Activated T-helper 9 cell treated with anti-CD3 and anti-CD28 coated beads, Interleukin-2, amount 50 U/mL, for 16 hours (primary cell): ENCODE results near the gene TCF7.

Experiments
- DNase-seq: peaks from one replicate; pipeline ENCODE4 v3.0.0-alpha.2; 2020; ENCODE audit warnings: low read depth

TCF7 gene

DNA sequence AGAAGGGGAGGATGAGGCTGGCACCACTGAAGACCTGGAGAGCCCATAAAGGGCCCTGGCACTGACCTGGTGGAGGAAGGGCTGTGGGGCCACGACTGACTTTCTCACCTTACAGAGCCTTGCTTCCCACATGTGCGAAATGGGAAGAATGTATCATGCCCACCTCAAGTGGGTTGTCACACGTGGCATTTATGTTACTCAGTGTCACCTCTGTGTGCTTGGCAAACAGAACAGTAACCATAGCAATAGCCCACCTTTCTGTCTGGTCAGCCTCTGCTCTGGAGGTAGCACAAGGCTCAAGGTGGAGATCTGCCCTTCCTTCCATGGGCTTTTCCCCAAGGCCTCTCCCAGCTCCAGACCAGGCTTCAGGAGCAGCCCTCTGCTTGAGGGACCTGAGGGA is 16.7 kb downstream of the TCF7 start:
- no peak for DNase-seq

DNA sequence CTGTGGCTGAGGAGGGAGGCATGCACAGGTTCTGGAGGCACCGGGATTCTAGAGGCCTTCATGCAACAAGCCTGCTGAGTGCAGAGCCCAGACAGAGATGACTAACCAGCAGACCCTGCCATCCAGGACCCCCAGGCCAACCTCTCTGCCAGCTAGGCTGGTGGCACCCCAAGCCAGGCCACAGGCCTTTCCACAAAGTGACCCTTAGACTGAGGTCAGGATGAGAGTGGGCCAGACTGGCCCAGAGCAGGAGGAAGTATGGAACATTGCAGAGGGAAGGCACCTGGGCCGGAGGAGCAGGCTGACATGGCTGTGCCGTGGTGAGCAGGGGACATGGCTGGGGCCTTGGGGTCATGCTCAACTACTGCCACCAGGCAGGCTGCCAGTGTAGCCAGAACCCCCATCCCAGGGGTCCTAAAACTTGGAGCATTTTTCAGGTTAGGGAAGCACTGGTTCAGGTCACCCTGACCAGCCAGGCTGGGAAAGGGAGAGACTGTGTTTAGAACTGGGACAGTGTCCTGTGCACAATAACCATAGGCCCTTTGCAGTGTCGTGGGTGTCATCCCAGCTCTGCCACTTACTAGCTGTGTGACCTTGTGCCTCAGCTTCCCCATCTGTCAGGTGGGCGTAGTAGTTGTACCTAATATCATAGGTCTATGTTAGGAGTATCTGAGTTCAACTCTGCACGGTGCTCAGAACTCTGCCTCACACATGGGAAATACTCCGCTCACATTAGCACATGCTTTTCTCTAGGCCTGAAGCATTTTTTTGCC is 17.3 kb downstream of the TCF7 start:
- DNase-seq = no peak

DNA sequence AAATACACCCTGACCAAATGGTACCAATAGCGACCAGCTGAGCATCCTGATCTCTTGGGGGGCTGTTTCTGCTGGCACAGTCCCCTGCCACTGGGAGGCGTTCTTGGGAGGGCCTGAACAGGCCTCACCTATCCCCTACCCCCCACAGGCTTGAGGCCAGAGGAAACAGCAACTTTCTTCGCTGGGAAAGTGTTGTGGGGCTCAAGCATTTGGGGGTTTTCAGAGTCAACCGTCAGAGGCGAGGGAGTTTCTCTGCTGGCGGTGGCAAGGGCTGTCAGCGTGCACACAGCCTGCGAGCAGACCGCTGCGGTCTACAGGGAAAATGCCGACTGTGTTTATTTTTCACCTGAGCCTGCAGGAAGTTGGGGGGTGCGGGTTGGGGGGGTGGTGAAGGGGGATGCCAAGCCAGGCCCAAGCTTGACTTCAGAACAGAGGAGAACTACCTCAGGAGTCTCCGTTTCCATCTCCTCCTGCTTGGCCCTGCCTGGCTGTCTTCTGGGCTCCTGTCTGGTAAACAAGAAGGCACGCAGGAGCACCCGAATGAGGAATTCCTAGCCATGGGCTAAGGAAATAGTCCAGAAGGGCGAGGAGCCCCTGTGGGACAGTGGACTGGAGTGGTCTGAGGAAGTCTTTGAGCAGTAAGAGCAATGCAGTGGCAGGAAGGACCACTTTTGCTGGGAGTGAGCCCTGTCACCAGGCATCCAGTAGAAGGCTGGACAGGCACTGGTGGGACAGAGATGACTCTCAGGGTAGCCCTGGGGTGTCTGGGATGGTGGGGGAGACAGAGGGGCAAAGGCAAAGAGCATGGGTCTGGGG is 18.1 kb downstream of the TCF7 start:
- DNase-seq = peak; percentile 64

DNA sequence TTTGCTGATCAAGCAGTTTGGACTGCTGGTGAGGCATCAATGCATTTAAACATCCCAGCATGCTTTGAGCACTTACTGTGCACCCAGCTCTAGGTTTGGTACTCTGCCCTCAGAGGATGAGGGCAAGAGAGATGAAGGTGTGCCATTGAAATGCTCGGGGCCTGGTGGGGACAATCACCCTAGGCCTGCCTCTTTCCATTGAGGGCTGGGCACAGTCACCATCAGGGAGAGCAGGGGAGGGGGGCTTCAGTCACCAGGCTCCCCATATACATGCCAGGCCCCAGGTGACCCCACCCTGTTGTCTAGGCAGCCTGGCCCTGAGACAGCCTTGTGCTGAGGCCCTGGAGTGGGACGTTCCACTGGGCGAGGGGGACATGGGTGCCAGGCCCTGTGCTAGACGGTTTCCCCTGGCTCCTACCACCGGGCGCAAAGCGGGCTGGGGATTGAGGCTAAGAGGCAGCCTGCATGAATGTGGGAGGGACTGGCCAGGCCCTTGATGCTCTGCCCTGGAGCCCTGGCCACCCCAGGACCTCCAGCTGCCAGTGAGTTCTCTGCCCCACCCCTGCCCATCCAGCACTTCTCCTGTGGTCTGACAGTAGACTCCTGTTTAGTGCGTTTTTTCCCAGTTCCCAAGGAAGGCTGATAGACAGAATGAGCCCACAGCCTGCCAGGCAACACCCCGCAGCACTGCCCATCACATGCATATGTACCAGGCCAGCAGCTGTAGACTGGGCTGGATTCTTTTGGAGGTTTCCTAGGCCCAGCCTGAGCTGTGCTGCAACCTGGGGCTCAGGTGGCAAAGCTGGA is 18.9 kb downstream of the TCF7 start:
- DNase-seq = no peak

DNA sequence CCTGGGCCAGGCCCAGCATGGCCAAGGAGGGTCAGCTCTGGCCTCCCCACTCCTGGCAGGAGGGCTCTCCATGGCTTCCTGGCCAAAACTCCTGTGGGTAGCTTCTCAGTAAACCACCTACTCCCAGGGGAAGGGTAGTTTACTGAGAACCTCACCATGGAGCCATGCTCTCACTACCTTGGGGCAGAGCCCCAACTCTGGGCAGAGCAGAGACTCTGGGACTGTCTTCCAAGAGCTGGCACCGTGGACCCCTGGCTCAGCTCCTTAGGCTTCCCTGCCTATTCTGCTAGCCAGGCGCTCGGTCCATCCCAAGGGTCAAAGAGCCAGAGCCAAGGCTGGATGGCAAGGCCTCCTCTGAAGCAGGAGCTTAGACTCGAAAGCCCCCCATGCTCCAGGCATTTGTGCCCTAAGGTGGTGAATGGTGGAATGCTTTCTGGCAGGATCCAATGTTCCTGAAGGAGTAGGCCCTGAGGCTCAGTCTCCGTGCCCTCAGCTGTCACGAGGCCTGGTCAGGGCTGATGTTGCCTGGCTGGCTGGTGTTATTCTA is 19.6 kb downstream of the TCF7 start:
- no peak for DNase-seq

DNA sequence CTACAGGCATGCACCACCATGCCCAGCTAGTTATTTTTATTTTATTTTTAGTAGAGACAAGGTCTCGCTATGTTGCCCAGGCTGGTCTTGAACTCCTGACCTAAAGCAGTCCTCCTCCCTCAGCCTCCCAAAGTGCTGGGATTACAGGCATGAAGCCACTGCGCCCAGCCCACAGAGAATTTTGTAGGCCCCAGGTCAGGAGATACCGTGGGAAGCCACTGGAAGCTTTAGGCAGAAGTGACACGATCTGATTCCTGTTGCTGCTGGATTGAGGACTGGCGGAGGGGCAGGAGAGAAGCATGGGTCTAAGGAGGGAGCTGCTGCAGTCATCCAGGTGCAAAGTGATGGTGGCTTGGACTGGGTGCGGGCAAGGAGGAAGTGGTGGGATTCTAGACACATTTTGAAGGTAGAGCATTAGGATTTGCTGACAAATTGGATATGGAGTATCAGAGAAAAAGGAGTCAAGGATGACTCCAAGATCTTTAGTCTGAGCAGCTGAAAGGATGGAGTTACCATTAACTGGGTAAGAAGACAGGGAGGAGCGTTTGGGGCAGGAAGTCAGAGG is 20.7 kb downstream of the TCF7 start:
- DNase-seq = no peak

DNA sequence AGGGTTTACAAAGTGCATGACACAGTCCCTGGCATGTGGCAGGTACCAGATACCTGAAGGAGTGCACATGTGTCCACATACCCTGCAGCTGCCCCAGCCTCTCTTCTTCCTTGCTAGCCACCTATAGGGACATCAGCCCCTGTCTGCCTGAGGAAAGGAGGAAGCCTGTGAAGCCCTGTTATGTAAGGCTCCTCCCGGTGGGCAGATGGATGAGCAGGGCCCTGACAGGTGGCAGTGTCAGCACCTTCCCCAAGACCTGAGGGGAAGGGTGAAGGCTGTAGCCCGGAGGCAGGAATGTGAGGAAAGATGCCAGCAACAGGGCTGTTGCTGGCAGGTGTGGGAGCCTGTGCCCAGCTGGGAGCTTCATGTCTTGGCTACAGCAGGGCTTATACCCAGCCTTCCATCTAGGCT is 21.7 kb downstream of the TCF7 start:
- DNase-seq = no peak

DNA sequence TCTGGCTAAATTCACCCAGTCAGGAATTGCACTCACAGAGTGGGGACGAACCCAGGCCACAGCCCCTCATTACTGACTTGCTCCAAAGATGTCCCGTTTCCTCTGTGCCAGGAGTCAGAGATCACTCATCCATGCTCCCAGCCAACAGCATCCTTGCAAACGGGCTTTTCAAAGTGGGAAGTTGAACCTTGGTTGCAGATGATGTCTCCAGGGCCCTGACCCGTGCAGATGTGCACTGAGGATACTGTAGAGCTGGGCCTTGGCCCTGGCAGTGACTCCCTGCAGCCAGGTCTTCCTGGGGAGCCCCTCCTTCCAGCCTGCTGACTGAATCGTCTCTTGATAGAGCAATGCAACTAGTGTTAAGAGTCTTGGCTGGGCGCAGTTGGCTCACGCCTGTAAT is 22.3 kb downstream of the TCF7 start:
- no peak for DNase-seq

DNA sequence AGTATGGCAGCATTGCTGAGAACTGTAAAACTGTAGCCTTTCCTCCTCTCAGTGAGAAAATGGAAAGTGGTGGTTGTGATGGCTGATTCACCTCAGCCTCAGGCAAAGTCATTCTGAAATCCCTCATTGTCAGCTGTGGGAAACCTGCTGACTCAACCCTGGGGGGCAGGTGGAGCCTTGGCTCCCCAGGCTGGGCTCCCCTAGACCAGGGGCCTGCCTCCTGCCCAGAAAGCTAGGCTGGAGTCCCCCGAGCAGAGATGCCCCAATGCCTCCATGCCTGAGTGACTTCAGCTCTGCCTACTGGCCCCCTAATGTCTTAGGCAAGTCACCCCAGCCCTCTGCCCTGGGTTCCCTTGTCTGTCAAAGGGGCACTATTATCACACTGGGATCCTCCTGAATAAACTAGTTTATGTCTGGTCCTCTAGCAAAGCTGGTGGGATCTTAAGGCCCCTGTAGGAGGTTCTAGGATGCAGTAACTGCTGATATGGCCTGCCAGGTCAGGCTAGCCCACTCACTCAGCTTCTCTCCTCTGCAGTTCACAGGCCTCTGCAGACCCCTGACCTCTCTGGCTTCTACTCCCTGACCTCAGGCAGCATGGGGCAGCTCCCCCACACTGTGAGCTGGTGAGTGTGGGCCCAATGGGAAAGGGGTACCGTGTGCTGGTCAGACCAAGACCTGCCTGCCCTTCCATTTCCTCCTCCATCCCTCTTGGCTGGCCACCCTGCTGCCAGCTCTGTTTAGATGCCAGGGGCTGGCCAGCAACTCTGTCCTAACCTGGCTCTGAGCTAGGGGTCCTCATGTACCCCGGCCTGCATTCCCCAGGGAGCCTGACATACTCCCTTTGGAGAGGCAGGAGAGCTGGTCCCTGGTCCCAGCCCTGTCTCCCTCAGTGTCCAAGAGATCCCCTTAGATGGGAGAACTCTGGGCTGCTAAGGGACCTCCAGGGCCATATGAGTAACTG is 24.2 kb downstream of the TCF7 start:
- peak; percentile 62 for DNase-seq

DNA sequence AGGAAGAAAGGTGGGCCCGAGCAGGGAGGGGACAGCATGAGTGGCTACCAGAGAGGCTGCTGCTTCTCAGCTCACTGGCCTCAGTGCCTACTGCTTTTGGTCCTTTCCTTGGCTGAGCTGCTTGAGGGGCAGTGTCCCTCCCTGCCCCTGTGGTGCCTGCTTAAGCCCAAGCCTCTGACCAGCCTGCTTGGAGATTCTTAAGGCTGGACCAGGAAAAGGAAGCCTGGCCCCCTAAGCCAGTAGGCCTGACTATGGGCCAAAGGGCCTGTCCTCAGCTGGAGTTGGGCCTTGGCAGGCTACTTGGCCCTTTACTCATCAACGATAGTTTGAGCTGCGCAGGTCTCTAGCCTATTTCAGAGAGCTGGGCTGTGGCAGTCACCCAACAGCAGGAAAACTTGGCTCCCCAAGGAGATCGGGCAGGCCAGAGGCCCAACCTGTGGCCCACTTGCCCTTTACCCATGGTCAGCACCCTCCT is 24.9 kb downstream of the TCF7 start:
- no peak for DNase-seq

DNA sequence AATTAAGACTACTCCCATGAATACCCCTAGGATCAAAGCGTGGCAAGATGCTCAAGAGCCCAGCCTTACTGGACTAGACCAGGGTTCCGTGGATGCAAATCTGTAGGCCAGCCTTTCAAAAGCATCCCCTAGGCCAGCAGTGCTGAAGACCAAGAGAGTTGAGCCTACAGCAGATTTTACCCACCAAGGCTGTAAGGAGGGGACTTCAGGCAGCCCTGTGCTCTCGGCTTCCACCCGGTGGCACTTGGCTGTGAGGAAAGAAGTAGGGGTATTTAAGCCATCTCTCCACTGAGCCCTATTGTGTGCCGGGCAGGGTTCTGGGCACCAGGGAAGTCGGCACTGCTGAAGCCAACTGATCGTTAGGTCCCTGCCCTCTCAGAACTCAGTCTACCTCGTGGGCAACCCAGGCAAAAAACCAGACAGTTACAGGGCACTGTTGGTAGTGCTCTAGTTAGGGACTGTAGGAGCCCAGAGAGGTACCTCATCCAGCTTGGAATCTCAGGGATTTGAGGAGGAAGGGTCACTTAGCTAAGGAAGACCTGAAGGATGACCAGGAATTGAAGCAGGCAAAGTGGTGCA is 25.5 kb downstream of the TCF7 start:
- no peak for DNase-seq

DNA sequence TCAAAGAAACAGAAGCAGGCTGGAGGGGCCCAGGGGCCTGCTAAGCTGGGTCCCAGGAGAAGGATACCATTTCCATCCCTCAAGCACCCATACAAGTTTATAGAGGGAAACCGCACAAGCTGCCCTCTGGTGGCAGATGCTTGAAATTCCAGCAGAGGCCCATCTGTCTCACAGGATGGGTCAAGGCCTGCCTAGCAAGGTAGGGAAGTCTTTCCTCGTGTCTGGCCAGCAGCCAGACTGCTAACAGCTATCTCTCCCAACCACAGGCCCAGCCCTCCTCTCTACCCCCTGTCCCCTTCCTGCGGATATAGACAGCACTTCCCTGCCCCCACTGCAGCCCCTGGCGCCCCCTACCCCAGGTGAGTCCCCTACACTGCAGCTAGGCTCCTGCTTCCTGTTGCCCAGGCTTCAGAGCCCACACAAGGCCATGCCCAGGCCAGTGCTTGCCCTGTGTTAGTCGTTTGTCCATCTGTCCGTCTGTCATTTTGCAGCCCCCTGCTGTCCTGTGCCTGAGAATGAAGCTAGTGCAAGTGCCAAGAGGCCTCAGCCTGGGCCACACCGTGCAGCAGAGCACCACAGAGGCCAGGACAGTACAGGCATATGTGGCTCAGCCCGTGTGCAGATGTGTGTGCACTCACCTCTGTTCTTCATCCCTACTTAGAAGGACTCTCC is 26.2 kb downstream of the TCF7 start:
- DNase-seq = peak; percentile 49

DNA sequence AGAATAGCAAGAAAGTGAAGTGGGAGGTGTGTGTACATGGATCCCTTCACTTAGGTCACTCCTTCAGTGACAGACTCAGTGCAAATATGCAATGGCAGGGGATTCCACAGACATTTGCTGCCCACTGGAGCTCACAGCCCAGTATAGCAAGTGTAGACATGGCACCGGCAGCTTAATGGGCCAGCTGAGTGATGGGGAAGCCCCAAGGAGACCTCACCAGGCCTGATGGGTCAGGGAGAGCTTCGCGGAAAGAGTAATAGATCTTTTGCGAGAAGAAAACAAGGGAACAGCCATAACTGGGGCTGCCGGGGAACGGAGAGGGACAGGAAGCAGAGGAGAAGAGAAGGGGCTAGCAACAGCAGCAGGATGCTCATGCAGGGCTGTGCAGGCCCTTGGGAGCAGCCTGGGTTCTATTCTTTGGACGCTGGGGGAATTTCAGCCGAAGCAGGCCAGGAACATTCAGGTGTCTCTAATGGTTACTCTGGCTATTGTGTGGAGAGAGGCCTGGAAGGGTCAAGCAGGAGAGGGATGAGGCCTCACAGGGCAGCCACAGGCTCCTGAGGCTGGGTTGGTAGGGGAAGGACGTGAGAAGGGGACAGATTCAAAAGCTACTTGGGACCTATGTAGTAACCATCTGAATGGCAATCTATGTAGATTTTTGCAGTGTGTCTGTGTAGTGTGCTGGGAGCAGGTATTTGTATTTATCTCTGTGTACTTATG is 27.0 kb downstream of the TCF7 start:
- no peak for DNase-seq

DNA sequence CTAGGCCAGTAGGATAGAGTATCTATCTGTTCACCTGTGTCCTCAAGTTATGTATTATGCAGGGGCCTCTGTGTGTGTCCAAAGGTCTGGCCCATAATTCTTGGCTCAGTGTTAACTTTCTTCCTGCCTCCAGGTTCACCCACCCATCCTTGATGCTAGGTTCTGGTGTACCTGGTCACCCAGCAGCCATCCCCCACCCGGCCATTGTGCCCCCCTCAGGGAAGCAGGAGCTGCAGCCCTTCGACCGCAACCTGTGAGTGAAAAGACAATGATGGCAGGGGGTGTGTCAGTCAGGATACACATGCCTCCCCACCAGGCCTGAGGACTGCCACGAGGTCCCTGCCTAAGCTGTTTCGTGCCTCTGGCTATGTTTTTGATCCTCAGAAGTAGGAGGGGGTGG is 27.6 kb downstream of the TCF7 start:
- DNase-seq = no peak

DNA sequence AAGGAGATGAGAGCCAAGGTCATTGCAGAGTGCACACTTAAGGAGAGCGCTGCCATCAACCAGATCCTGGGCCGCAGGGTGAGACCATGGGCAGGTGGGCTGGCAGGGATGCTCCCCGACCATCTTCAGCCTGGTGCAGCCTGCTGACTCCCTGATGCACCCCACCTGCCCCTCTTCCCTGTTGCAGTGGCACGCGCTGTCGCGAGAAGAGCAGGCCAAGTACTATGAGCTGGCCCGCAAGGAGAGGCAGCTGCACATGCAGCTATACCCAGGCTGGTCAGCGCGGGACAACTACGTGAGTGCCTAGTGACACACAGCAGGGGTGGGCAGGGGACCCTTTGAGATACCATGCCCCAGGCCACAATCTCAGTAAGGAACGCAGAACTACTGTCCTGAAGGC is 28.3 kb downstream of the TCF7 start:
- no peak for DNase-seq

DNA sequence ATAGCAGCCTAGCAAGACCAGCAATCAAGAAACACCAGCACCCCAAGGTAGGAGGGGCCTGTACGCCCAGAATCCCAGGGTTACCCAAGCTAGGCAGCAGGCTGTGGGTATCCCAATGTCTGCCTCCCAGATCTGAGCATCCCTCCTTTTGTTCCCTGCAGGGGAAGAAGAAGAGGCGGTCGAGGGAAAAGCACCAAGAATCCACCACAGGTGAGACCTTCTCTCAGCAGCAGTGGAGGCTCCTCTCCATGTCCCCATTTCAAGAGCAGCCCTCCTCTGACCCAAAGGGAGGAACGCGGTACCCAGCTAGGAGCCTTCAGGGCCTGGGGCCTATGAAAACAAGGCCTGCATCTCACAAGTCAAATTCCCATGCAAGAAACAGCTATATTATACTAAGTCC is 28.9 kb downstream of the TCF7 start:
- no peak for DNase-seq

DNA sequence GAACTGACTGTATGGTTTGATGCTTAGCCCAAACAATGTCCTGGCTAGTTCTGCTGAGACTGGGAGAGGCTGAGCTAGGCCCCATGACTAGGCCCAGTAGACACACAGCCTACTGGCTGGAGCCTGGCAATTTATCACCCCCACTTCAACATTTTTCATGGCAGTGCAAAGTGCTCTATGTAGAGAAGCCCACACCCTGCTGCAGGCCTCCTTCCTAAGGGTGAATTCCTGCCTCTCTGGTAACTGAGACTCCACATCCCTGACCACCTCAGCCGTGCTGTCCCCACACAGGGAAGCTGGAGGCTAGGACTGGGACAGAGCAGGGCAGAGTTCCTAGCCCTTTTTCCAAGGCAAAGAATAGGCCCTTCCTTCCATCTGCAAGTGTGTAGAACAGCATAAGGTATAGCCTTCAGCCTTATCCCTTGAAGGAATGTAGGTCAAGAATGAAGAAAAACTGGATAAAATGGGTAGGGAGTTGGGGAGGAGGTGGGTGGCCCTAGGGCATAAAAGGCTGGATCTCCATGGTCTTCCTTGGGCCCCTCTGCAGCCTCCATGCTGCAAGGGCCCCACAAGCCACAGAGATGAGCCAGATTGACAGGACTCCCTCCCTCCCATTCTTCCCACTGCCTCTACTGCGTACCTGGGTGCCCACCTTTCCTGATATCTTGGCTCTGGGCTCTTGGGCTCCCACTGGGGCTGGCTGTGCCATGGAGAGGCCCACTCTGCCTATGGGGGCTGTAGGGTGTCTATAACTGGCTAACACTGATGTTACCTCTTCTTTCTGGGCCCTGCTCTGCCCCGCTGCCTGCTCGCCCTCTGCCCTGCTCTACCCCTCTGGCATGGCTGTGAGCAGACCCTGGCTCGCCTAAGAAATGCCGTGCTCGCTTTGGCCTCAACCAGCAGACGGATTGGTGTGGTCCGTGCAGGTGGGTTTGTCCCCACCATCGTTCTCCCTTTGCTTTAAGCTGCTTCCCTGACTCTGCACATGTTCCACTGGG is 29.8 kb downstream of the TCF7 start:
- no peak for DNase-seq
